NCI-H446 (cell line): ENCODE measurements around the gene SNX32.

ENCODE experiments used
- DNase-seq, 2 experiments: peaks; one replicate each; lab custom pipeline; 2025; lab: John Stamatoyannopoulos, UW

SNX32 gene

DNA sequence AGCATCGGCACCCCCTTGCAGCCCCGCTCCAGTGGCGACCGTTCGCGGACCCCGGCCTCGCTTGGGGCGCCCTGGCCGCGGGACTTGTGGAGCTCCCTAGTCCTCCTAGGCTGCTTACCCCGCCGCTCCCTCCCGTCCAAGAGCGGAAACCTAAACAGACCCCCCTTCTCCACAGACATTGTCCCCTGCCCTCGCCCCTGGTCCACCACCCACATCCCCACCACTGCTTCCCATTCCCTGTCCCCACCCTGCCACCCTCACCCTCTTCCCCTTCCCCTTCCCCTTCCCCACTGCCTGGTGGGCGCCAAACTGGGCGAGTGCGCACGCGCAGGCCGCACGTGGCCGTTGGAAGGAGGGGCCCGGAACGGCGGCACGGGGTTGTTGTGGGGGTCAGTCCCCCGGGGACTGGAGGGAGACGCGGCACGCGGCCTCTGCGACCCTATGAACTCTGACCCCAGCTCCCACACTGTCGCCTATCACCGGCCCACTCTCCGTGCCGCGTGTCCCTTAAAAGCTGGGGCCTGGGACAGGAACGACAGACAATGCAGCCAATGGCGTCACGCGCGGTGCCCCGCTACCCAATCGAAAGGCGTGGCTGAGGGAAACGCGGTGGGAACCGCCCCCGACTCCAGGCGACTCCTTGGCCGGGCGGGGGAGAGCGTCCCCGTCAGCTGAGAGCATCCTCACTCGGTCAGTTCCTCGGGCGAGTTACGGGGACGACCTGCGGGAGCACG lies at the start of gene SNX32:
TSS of gene SNX32 (plus strand) at position 667 of the 734 bp plus-strand sequence. CDS start 103 bp downstream, outside the sequence.
- peak; percentile 88 to 96 for DNase-seq

DNA sequence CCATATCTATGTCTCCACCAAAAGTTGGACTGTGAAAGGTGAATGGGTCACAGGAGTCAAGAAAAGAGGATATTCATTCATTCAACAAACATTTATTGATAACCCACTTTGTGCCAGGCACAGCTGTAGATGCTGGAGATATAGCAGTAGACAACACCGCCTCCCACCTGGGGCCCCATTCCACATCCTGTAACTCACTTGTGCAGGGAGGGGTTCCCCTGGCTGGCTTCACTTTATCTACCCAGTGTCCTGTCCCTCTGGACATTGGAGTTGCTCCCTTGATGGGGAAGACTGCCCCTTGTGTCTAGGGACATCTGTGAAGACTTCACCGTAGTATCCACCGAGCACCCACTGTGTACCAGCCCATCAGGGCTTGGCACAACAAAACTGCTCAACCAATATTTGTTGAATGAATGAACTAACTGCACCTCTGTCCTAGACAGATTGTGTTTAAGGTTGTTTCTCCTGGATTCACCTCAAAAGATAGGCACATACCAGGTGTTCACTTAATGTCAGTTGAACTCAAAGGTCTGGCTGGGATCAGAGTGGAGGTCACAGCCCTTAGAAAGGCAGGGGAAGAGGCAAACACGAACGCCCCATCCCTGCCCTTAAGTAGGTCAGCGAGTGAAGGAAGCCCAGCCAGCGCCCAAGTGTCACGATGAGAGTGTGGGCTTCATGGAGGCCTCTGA lies 48.3 kb upstream of the SNX32 start:
- no peak for DNase-seq

DNA sequence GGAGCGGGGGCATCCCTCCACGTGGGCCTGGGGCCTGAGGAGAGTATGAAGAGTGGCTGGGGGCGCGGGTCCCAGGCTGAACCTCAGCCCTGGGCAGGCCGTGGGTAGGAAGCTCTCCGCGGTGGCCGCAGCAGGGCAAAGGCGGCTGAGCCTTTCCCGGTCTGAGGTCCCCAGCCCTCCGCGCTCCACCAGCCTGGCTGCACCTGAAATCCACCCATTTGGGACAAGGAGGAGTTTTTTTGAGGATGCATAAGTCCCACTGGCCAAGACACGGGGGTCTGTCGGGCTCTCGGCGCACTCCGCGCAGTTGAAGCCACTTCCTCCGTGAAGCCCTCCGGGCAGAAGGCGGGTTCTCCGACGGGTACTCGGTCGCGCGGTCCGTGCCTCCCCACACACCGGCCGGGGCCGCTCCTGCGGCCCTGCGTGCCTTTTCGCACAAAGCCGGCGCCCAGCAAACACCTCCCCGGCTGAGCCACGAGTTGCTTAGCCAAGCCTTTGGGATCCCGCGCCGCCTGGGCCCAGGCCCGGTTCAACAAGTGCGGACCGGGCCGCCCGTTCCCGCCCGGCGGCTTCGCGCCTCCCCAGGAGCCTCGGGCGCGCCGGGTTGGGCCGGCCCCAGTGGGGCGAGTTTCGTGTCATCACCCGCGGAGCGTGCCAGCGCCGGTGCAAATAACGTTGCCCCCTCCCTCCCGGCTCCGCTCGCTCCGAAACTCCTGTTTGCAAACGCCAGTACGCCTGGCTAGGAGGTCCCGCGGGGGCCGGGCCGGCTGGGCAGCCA lies 47.6 kb upstream of the SNX32 start:
- DNase-seq = no peak

DNA sequence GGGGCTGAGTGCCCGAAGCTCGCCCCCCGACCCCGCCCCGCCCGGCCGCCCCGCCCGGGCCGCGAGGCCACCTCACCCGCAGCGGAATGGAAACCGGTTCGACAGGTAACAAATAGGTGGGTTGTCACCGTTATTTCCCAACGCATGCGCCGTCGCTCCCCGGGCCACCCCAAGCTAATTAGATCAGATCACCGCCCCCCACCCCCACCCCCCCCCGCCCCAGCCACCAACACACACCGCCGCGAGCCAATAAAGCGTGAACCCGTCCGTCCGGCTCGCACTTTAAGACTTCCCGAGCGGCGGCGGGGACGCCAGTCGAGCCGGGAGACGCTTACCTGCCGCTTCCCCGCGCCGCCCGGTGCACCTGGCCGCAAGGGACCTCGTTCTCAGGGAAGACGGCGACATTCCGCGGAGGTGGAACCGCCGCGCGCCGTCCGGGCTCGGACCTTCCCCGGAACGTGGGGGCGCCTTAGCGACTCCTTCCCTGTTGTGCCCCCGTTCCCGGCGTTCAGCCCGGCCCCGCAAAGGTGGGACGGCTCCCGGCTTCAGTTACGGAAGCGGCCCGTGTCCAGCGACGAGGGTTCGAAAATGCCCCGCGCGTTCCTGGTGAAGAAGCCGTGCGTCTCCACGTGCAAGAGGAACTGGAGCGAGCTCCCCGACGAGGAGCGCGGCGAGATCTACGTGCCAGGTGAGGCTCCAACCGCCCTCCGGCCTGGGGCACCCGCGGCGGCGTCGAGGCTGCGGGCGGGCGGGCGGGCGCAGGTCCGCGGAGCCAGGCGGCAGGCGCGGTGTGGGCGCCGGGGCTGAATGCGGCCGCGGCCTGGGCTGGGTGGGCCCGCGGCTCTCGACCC lies 46.8 kb upstream of the SNX32 start, which contains the start of gene OVOL1:
TSS of gene OVOL1 (plus strand) at position 278 of the 851 bp plus-strand sequence. CDS start at position 589, 311 bp downstream.
- DNase-seq = no peak

DNA sequence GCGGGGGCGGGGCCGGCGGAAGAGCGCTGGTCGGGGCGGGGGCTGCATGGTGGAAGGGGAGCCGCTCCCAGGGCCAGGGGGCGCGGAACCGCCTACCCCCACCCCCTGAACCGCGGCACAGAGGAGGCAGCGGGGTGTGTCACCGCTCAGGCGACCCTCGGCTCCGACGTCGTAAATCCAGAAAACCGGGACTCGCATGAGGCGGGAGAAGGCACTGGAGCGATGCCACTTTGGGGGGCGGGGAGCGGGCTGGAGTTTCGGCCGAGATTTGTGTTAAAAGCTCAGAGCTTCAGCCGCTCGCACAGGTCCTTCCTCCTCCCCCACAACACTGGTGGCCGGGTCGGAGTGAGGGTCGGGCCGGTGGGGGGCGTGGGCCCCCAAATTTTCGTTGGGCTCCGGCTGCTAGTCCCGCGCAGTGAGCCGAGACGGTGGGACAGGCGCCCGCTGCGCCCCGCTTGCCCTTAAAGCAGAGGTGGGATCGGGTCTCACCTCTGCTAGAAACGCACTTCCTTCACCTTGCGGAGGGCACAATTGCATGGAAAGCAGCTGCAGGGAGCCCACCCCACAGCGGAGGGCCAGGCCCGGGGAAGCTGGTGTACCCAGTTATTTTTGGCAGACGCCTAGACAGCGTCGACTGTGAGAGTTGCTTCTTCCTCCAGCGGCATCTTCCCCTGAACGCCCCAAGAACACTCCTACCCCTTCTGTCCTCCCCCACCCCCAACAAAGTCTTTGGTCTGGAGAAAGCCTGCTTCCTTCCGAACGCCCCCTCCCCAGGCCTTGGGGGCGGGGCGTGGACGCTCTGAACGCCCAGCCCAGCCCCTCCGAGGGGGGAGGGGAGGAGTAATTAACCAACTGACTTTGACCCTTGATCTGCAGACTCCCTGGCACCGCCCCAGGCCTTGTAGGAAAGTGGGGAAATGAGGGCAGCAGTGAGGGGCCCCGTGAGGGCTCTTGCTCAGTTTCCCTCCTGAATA lies 45.8 kb upstream of the SNX32 start:
- no peak for DNase-seq

DNA sequence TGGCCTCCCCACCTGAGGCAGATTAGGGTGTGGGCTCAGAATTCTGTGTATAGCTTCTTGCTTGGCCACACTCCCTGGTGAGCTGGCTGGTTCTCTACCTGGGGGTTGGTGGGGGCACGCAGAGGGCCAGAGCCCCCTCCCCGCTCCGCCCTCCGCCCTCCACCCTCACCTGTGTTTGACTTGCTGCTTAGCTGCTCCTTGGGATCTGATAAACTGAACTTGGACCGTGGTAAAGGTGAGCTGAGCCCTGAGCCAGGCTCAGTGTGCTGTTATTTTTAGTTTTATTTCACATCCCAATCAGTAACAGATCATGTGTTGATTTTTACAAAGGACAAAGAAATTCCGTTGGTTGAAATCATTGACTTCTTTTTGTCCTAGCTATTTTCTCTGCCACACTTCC lies 44.9 kb upstream of the SNX32 start:
- DNase-seq = no peak

DNA sequence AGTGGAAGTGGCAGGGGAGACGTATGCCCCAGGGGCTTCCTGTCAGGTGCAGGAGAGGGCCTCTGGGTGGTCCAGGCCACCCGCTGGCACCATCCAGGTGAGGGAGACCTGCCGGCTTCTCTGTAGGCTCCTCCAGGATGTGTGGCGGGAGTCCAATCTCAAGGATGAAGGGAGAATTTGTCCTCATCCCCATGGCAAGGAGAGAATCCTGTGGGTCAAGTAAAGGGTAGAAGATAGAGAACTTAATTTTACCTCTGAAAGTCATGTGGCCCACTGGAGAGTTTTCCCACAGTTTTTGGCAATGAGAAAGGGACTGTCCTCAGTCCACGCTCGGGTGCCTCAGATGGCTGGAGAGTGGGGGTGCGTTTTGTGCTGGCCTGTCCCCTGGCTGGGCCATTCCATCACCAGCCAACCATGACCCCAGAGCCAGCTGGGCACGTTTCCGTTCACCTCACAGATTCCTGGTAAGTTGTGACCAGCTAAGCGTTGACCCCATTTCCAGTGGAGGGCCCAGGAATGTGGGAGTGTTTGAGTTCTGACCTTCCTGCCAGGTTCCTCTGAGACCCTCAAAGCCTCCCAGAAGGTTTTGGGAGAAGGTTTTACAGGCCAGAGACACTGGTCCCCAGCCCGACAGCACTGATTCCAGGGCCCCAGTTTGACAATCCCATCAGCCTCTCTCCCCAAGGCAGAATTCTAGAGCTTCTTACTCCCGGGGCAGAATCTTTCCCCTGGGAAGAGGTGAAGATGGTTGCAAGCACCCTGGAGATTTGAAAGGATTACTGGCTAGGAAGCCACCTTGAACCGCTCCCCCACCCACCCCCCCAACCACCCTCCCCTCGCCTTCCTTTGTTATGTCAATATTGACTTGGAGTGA lies 44.3 kb upstream of the SNX32 start:
- DNase-seq = no peak

DNA sequence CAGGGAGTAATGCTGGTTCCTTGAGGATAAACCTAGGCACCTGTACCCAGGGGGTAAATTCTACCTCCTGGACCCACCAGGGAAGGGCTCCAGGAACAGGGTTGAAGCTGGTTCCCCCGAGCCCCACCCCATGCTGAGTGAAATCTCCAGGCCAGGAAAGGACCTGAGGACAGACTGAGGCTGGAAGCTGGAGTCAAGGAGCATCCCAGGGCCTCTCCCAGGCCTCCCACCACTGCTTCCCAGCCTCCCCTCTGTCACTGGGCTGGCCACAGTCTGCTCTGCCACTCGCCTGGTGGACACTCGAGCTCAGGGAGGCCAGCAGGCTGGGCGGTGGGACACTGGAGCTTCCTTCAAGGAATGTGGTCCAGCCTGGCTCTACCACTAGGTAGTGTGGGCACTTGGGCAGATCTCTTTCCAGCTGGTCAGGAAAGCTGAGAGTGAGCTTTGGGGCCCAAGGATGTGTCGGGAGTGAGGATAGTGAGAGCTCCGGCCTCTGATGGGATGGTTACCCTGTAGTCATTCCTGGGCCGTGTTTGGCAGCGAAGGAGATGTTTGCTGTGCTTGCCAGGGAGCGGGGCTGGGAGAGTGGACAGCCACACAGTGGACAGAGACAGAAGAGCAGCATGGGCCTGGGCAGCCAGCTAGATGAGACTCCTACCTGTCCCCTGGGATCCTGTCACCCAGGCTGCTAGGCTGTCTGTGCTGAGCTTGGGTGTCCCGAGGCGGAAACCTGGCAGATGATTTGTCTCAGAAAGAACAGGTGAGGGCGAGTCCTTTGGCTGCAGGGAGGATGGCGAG lies 43.5 kb upstream of the SNX32 start:
- DNase-seq = no peak

DNA sequence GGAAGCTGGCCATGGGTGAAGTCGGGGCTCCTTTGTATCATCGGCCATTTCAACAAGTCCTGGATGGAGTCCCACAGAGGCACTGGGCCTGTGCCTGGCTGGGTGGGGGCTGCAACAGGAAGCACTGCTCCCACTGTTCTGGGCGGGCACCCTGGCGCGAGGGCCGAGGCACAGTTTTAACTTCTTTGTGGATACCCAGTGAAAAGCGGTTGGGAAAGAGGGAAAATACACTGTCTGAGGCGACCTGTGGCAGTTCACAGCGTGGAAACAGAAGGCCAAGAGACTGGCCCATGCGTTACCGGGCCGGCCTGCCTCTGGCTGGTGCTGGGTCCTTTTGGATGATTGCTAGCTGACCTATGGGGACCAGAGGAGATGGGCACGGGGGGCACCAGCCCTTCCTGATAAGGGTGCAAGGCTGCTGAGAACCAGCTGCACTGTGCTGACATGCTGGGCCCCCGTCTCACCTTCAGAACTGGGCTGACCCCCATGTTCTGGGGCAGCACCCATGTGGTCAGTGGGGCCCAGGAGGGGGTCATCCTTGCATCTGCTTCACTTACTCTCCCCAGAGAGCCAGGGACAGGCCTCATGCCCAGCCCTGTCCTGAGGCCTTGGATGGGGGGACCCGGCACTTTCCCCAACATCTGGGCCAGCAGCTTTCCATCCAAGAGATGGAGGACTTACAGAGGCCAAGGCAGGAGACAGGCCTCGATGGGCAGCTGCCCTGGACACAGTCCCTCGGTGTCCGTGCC lies 42.7 kb upstream of the SNX32 start:
- no peak for DNase-seq

DNA sequence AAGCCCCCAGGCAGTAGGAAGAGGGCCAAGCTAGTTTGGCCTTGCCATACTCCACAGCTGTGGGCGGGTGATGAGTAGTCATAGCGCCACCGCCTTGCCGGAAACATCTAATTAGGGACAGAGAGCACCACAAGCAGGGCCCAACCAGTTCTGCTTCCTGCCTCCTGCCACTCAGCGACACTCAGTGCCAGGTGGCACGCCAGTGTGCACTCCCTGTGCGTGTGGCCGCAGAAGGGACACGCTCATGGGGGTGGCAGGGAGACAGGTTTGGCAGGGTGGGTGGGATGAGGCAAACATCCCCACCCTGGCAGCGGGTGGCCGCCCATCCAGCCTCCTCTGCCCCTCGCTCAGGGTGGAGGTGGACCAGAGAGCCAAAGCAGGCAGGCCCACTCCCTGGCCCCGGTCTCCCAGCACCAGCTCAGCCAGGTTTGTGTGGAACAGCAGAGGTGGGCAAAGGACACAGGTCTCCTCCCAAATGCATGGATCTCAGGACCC lies 42.0 kb upstream of the SNX32 start:
- DNase-seq = no peak

DNA sequence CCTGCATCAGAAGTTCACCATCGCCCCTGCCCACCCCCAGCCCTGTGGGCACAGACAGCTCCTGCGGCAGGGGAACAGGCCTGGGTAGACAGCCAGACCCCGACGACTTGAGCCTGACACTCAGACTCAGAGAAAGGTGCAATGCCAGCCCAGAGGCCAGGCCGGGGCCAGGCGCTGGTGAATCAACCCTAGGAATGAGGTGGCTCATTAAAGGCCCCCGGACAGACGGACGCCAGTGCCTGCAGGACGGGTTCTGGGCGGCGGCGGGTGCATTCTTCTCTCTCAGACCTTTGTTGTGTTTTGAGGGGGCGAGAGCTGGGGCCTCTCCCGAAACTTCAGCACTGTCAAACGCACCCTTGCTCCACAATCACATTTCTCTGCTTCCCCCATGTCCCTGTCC lies 41.3 kb upstream of the SNX32 start:
- no peak for DNase-seq

DNA sequence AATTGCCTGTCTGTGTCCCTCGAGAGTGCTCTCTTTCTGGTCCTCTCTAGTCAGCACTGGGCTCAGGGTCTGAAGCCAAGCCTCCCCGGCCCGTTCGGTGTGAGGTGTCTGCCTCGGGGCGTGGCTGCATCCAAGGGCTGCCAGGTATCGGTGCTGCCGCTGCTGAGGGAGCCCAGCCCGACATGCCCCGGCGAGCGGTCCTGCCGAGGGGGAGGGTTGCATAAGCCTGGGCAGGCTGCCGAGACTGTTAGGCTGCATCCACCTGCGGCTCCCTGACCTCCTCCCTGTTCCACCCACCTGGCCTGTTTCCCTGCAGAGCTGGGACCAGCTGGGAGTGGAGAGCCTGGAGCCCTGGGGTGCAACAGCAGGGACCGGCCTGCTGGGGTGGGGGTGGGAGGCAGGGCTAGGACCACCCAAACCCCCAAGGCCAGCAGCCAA lies 40.6 kb upstream of the SNX32 start:
- DNase-seq = no peak

DNA sequence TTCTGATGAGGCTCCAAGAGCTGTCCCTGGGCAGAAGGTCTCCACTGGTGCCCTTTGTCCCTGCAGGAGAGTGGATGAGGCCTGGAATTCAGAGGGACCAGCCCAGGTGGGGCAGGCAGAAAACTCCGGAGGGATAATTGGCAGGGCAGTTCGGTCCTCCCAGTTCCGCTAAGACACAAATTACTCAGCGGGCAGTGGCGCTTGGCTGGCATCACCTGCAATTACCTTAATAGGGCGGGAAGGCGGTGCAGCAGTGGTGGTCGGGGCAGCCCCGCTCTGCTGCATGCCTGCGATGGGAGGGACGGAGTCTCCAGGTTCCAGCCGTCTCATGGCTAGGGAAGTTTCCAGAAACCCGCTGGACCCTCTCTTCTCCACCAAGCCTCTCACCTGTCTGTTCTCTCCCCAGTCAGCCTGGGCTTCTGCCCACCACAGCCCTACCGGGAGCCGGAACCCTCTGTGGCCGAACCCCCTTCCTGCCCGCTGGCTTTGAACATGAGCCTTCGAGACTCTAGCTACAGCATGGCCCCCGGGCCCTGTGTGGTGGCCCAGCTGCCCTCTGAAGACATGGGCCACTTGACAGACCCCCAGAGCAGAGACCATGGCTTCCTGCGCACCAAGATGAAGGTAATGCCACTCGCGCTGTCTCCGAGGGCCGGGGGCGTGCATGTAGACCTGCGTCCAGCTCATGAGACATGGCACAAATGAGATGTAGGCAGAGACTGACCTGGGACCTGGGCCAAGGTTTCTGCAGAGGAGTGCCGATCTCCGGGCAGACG lies 40.0 kb upstream of the SNX32 start:
- no peak for DNase-seq

DNA sequence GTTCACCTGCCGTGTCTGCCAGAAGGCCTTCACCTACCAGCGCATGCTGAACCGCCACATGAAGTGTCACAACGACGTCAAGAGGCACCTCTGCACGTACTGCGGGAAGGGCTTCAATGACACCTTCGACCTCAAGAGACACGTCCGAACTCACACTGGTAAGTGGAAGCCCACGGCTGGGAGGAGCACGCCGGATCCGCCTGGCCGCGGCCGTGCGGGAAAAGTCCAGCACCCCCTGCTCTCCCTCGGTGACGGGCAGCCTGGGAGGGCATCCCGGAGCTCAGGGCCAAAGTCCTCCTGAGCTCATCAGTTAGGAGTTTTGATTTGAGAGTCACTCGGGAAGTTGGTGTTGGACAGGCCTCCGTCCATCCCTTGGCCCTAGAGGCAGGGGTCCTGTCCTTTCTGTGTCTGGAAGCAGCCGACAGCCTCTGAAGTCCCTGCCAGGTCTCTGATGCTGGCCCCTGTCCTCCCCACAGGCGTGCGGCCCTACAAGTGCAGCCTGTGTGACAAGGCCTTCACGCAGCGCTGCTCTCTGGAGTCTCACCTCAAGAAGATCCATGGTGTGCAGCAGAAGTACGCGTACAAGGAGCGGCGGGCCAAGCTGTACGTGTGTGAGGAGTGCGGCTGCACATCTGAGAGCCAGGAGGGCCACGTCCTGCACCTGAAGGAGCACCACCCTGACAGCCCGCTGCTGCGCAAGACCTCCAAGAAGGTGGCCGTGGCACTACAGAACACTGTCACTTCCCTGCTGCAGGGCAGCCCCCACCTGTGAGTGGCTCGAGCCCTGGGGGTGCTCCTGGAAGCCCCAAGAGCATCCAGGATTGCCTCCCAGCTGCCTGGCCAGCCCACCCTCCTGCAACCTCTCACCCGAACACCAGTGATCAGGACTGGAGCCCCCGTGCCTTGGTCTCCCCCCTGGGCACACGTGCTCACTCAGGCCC lies 38.9 kb upstream of the SNX32 start:
- no peak for DNase-seq

DNA sequence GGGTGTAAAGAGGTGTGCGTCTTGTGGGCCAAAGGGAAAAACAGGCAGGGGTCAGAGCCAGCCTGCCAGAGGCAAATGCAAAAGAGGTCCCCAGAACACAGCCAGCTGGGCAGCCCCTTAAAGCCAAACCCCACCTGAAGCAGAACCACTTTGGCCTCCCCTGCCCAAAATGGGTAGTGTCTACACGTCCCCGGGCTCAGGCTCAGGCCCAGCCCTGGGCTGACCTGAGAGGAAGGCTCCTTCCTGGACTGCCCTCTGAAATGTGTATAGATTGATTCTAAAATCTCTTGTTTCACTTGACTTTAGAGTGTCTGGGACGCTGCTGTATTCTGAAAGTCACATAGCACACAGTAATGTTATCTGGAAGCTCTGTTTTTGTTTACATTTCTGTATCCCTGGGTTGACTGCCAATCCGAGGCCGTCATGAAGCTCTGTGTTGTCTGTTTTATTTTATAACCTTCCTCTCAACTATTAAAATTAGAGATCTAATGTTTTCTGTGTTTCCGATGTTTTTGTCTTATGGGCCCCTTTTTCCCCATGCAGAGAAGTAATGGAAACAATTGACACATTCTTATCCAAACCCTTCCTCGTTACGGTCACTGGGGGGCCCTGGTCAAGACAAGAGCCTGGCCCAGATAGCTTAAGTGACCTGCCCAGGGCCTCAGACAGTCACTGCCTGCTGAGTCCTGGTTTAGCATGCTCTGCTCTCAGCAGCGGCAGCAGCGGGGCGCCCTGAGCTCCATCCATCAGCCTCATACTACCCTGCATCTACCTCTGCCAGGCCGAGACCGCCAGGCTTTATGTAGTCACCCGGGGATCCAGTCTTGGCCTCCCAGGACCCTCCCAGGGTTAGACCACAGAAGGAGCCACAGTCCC lies 36.8 kb upstream of the SNX32 start:
- no peak for DNase-seq
